Mesothelial cell of epicardium (in vitro differentiated cells): ENCODE data around the gene GBE1. TPM values are rescaled to one million over a fixed set of nuclear protein-coding genes. Genes with fewer than 3 reads are reported as not detected.
A peak's percentile ranks its signal among the peaks of the same experiment; 100 is the strongest.

ENCODE experiments used
- DNase-seq, 2 experiments: peaks; one replicate each; pipeline ENCODE4 v3.0.0; 2021; ENCODE audit warnings: low spot score in 2 of 2; ENCODE audit not compliant: unreplicated experiment in 2 of 2
- H3K27ac Mint-ChIP-seq: 2 replicates; pipeline ENCODE4 v1.8.0; 2021; ENCODE audit warnings: mixed read lengths
- H3K27me3 Mint-ChIP-seq: 2 replicates; pipeline ENCODE4 v1.8.0; 2021; ENCODE audit warnings: low read depth, mixed read lengths
- H3K36me3 Mint-ChIP-seq: 2 replicates; pipeline ENCODE4 v1.8.0; 2021; ENCODE audit warnings: mixed read lengths
- H3K4me1 Mint-ChIP-seq: 2 replicates; pipeline ENCODE4 v1.8.0; 2021; ENCODE audit warnings: mixed read lengths
- H3K4me3 Mint-ChIP-seq: 2 replicates; pipeline ENCODE4 v1.8.0; 2021; ENCODE audit warnings: mild to moderate bottlenecking, moderate library complexity, mixed read lengths
- H3K9me3 Mint-ChIP-seq: 2 replicates; pipeline ENCODE4 v1.8.0; 2021; ENCODE audit warnings: mixed read lengths
- total RNA-seq: library from RNA; stranded (reverse); gene quantifications from 3 replicates; pipeline ENCODE4 v1.2.1, GENCODE V29; 2021
- TF ChIP-seq, protein P1 (sequence below): fragments of 200-600 bp; sonication (generic); IDR thresholded peaks from one replicate; pipeline ENCODE4 v1.5.0; 2021; ENCODE audit warnings: antibody characterized with exemption; ENCODE audit not compliant: unreplicated experiment

The GBE1 gene
- 9.9 to 10.8 TPM (median 9.9 TPM) in 3 replicates for total RNA-seq

DNA sequence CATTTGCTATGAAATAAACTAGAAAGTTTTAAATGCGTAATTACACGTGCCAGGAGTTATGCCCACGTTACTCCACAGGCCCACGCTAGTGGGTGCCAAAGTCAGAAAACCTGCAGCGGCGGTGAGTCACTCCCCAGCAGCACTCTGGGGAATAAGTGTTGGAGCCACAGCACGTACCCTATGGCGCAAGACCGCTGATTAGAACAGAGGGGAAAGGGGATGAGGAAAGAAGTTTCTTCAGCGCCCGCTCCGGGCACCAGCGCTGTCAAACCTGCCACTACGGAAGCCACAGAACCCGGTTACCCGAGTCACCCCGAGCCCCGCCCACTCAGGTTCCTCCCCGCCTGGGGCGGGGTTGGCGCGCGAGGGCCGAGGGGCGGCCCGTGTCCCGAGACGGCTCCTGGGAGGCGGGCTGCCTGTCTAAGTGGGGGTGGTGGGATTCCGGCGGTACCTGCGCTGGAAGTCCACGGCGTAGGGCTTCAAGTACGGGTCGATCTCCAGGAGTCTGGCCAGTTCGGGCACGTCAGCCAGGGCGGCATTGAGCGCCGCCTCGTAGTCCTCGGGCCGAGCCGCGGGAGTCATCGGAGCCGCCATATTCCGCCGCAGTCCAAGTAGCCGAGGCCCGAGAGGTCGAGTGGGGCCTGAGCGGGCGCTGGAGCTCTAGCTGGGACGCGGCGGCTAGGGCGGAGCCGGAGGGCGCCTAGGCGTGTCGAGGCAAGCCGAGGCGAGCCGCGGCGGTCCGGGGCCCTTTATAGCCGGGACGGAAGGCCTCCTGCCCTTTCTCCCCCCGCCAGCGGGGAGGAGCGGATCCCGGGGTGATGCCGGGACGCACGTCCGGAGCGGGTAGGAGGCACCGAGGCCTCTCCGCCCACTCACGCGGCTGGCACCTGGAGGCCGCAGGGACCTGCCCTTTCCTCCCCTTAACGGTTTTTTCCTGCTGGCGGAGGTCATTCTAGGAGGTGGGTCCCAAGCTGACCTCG, at the start of gene GBE1:
TSS of gene GBE1 (minus strand) at position 722 of the 980 bp plus-strand sequence. CDS start at position 594, 128 bp downstream.
- H3K4me1 Mint-ChIP-seq = peaks cover 31% of the 10 kb centered on the region
- H3K27ac Mint-ChIP-seq = peak within 1 kb of the TSS; percentile 99
- peak; percentile 68 to 90 for DNase-seq
- H3K9me3 Mint-ChIP-seq = peaks cover 9% of the 10 kb centered on the region
- TF ChIP-seq, protein P1, sequence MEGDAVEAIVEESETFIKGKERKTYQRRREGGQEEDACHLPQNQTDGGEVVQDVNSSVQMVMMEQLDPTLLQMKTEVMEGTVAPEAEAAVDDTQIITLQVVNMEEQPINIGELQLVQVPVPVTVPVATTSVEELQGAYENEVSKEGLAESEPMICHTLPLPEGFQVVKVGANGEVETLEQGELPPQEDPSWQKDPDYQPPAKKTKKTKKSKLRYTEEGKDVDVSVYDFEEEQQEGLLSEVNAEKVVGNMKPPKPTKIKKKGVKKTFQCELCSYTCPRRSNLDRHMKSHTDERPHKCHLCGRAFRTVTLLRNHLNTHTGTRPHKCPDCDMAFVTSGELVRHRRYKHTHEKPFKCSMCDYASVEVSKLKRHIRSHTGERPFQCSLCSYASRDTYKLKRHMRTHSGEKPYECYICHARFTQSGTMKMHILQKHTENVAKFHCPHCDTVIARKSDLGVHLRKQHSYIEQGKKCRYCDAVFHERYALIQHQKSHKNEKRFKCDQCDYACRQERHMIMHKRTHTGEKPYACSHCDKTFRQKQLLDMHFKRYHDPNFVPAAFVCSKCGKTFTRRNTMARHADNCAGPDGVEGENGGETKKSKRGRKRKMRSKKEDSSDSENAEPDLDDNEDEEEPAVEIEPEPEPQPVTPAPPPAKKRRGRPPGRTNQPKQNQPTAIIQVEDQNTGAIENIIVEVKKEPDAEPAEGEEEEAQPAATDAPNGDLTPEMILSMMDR = no peak
- H3K4me3 Mint-ChIP-seq = peak within 1 kb of the TSS; percentile 89
- peaks cover 4% of the 10 kb centered on the region for H3K36me3 Mint-ChIP-seq
- H3K27me3 Mint-ChIP-seq = no peaks in the 10 kb centered on the region

DNA sequence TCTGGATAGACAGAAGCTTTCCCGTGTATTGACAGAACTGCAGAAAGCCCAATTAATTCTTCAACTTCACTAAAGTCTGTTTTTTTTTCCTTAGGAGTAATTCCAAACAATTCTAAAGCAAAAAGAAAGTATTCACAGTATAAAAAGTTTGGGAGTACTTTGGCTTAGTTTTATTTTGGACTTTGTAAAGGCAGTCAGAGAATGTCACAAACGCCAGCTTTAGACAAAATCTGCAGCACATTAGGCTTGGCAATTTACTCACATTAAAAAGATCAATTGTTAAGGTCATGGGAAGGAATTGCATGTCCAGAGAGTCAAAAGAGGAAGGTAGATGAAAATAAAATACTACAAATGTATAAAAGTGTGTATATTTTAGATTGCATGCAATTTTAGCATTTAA, 47.5 kb upstream of the GBE1 start:
- Mint-ChIP-seq H3K4me3 (no peak overlapping the region), H3K27ac (no peak overlapping the region), H3K9me3 (no peaks in the 10 kb centered on the region), H3K27me3 (no peaks in the 10 kb centered on the region), H3K36me3 (no peaks in the 10 kb centered on the region), H3K4me1 (no peaks in the 10 kb centered on the region)
- TF ChIP-seq, protein P1 = no peak
- DNase-seq = no peak

- no peak overlapping the region for H3K4me3 Mint-ChIP-seq
- no peak overlapping the region for H3K27ac Mint-ChIP-seq
- H3K36me3 Mint-ChIP-seq = no peaks in the 10 kb centered on the region
- no peak for DNase-seq
- no peaks in the 10 kb centered on the region for H3K9me3 Mint-ChIP-seq
- H3K4me1 Mint-ChIP-seq = no peaks in the 10 kb centered on the region
- no peaks in the 10 kb centered on the region for H3K27me3 Mint-ChIP-seq
- TF ChIP-seq, protein P1 = no peak
Measured at GRCh38 chr3:81799403-81799802, 38.0 kb upstream of the GBE1 start.

GRCh38 chr3:81793410-81793809, 32.0 kb upstream of the GBE1 start:
- Mint-ChIP-seq H3K27me3 (no peaks in the 10 kb centered on the region), H3K27ac (no peak overlapping the region), H3K36me3 (no peaks in the 10 kb centered on the region), H3K9me3 (no peaks in the 10 kb centered on the region), H3K4me3 (no peak overlapping the region), H3K4me1 (peaks cover 6% of the 10 kb centered on the region)
- DNase-seq = no peak
- TF ChIP-seq, protein P1 = no peak

DNA sequence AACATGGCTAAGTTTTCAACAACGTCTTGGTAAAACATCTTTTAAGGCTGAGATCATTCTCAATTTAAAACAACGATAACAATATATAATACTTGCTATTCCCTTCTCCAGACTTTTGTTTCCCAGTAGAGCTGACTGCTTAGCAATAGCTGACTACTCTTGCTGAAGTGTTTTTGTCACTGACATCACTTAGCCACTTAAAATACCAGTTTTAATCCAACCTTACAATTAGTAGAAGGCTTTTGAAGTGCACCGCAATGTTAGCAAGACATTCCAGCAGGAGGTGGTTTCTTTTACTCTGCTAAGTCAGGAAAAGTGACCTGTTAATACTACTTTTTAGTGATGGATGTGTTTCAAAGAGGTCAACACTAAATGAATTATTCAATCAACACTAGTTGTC, 28.7 kb upstream of the GBE1 start:
- no peaks in the 10 kb centered on the region for H3K27me3 Mint-ChIP-seq
- H3K4me1 Mint-ChIP-seq = peaks cover 6% of the 10 kb centered on the region
- no peak overlapping the region for H3K4me3 Mint-ChIP-seq
- no peak overlapping the region for H3K27ac Mint-ChIP-seq
- DNase-seq = no peak
- TF ChIP-seq, protein P1 = no peak
- no peaks in the 10 kb centered on the region for H3K36me3 Mint-ChIP-seq
- H3K9me3 Mint-ChIP-seq = no peaks in the 10 kb centered on the region
